Measurements from ENCODE around the gene MAP7.

- TF ChIP-seq POLR2A (IDR thresholded peaks at IDR 0.05) (no peak), CTCF (IDR thresholded peaks at IDR 0.05) (no peak)
Observed at GRCh38 chr6:136360783-136361182, 189.4 kb downstream of the MAP7 start.
